GM21381 (cell line): ENCODE data around the gene CDKAL1.
A peak's percentile ranks its signal among the peaks of the same experiment; 100 is the strongest.
"Not testable (repeated sequence)": the region's sequence is repeated elsewhere in the genome, so short reads cannot be mapped to it uniquely, and the experiment has no call there.

Experiments
- ATAC-seq: cut with Tn5 transposase; IDR thresholded peaks from one replicate; pipeline ENCODE4 v1.9.1; 2021; ENCODE audit warnings: mild to moderate bottlenecking, moderate library complexity; ENCODE audit not compliant: unreplicated experiment

Gene CDKAL1

GRCh38 chr6:20549398-20549797 is 15.1 kb downstream of the CDKAL1 start:
- ATAC-seq: not testable (repeated sequence)

GRCh38 chr6:20554326-20554725 is 20.1 kb downstream of the CDKAL1 start:
- no peak for ATAC-seq

- no peak for ATAC-seq
Measured at GRCh38 chr6:20554817-20555216, 20.6 kb downstream of the CDKAL1 start.

GRCh38 chr6:20559924-20560551 is 25.8 kb downstream of the CDKAL1 start:
- no peak for ATAC-seq

- ATAC-seq: no peak
Measured at GRCh38 chr6:20563377-20563776, 29.1 kb downstream of the CDKAL1 start.

GRCh38 chr6:20564269-20564668 is 30.0 kb downstream of the CDKAL1 start:
- ATAC-seq: no peak

GRCh38 chr6:20564777-20565176 is 30.5 kb downstream of the CDKAL1 start:
- peak; percentile 68 for ATAC-seq

GRCh38 chr6:20565342-20565741 is 31.1 kb downstream of the CDKAL1 start:
- ATAC-seq: peak; percentile 22

- no peak for ATAC-seq
Measured at GRCh38 chr6:20566109-20566508, 31.9 kb downstream of the CDKAL1 start.

- no peak for ATAC-seq
Measured at GRCh38 chr6:20569000-20569610, 34.8 kb downstream of the CDKAL1 start.

GRCh38 chr6:20571261-20571660 is 37.0 kb downstream of the CDKAL1 start:
- ATAC-seq: no peak

GRCh38 chr6:20572288-20572687 is 38.0 kb downstream of the CDKAL1 start:
- no peak for ATAC-seq

GRCh38 chr6:20572940-20573339 is 38.7 kb downstream of the CDKAL1 start:
- no peak for ATAC-seq

GRCh38 chr6:20574355-20574754 is 40.1 kb downstream of the CDKAL1 start:
- no peak for ATAC-seq

- ATAC-seq: no peak
Measured at GRCh38 chr6:20575125-20575524, 40.9 kb downstream of the CDKAL1 start.

- ATAC-seq: no peak
Measured at GRCh38 chr6:20575704-20576451, 41.6 kb downstream of the CDKAL1 start.

GRCh38 chr6:20577173-20577688 is 43.0 kb downstream of the CDKAL1 start:
- ATAC-seq: no peak

GRCh38 chr6:20581070-20581469 is 46.8 kb downstream of the CDKAL1 start:
- ATAC-seq: no peak

- ATAC-seq: no peak
Measured at GRCh38 chr6:20582586-20583443, 48.6 kb downstream of the CDKAL1 start.

- ATAC-seq: no peak
Measured at GRCh38 chr6:20583444-20583800, 49.2 kb downstream of the CDKAL1 start.

- no peak for ATAC-seq
Measured at GRCh38 chr6:20584100-20584731, 50.0 kb downstream of the CDKAL1 start.
